HEK293T (cell line): ENCODE measurements around the gene ARHGAP42.

Experiments
- CTBP1 ChIP-seq: fragments of 450-650 bp; IDR thresholded peaks from 2 replicates; pipeline ENCODE4 v1.6.1; 2016; ENCODE audit warnings: borderline replicate concordance
- L3MBTL2 ChIP-seq: fragments of 450-650 bp; conservative IDR thresholded peaks from 2 replicates; pipeline ENCODE4 v1.6.1; 2016; ENCODE audit warnings: mild to moderate bottlenecking
- SP1 ChIP-seq: fragments of 450-650 bp; IDR thresholded peaks from 2 replicates; pipeline ENCODE4 v1.6.1; 2017
- ZNF384 ChIP-seq: fragments of 450-650 bp; IDR thresholded peaks from 2 replicates; pipeline ENCODE4 v1.6.1; 2016

GRCh38 chr11:101008961-101009689 is 322.0 kb downstream of the ARHGAP42 start:
- TF ChIP-seq SP1: no peak
- no peak for TF ChIP-seq L3MBTL2
- TF ChIP-seq CTBP1: no peak
- no peak for TF ChIP-seq ZNF384
